ENCODE results near the gene LONRF2.

DNA sequence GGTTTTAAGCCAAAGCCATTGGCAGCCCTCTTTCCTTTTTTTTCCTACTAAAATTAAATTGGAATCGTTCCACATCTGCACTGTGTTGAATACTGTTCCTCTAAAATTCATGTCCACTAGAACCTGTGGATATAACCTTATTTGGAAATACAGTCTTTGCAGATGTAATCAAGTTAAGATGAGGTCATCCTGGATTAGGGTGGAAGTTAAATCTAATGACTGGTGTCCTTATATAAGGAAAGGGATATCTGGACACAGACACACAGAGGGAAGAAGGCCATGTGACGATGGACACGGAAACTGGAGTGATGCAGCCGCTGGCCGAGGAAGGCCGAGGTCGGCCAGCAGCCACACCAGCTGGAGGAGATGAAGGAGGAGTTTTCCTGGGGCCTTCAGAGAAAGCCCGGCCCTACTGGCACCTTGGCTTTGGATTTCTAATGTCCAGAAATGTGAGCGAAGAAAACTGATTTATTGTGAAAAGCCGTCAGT, 49.4 kb downstream of the LONRF2 start:
- TF ChIP-seq YY1 (IDR thresholded peaks at IDR 0.05; ENCODE audit: insufficient read depth, insufficient read length) (no peak), ZNF274 (IDR thresholded peaks at IDR 0.05; ENCODE audit: low read depth, low read length) (no peak), SUZ12 (IDR thresholded peaks at IDR 0.05; ENCODE audit: extremely low read depth, insufficient read depth, insufficient read length) (no peak)
